ENCODE results near the gene AGAP2.

The AGAP2 gene

GRCh38 chr12:57767305-57767698 is 28.8 kb upstream of the AGAP2 start:
- DNase-seq: no peak

GRCh38 chr12:57766464-57767304 is 28.1 kb upstream of the AGAP2 start, which contains the start of gene CYP27B1:
CYP27B1 (minus strand) TSS chr12:57767078; CDS start chr12:57767041, 37 bp downstream.
- DNase-seq: no peak

- DNase-seq: no peak
Measured at GRCh38 chr12:57765698-57766463, 27.3 kb upstream of the AGAP2 start.

- no peak for DNase-seq
Measured at GRCh38 chr12:57765003-57765697, 26.6 kb upstream of the AGAP2 start.

- no peak for DNase-seq
Measured at GRCh38 chr12:57764662-57765002, 26.1 kb upstream of the AGAP2 start.

- DNase-seq: no peak
Measured at GRCh38 chr12:57763881-57764661, 25.5 kb upstream of the AGAP2 start.

GRCh38 chr12:57762463-57762862 is 23.9 kb upstream of the AGAP2 start:
- no peak for DNase-seq

GRCh38 chr12:57761391-57761998 is 23.0 kb upstream of the AGAP2 start:
- no peak for DNase-seq

GRCh38 chr12:57760347-57760982 is 21.9 kb upstream of the AGAP2 start:
- DNase-seq: no peak

GRCh38 chr12:57759360-57759980 is 20.9 kb upstream of the AGAP2 start:
- DNase-seq: no peak

GRCh38 chr12:57758552-57759359 is 20.2 kb upstream of the AGAP2 start:
- no peak for DNase-seq

GRCh38 chr12:57757771-57758170 is 19.2 kb upstream of the AGAP2 start:
- DNase-seq: no peak

GRCh38 chr12:57756406-57757341 is 18.1 kb upstream of the AGAP2 start:
- DNase-seq: no peak

GRCh38 chr12:57755454-57756372 is 17.2 kb upstream of the AGAP2 start:
- no peak for DNase-seq

GRCh38 chr12:57755194-57755453 is 16.6 kb upstream of the AGAP2 start:
- DNase-seq: no peak

- no peak for DNase-seq
Measured at GRCh38 chr12:57754411-57755193, 16.1 kb upstream of the AGAP2 start, which contains the start of gene MARCHF9. MARCHF9 (plus strand) TSS chr12:57755103; CDS start chr12:57755529, 426 bp downstream.

GRCh38 chr12:57753756-57754337 is 15.3 kb upstream of the AGAP2 start:
- no peak for DNase-seq

Measured in KG1 (cell line).